Adrenal gland (tissue), 5 donors: ENCODE results near the gene TFDP1.

ENCODE experiments used
- POLR2A ChIP-seq, 2 donors: fragments of 450-650 bp; IDR thresholded peaks; one replicate each; pipeline ENCODE4 v1.6.1; 2017; ENCODE audit warnings: antibody characterized with exemption in 2 of 2, mild to moderate bottlenecking in 2 of 2, moderate library complexity in 1 of 2
- TF ChIP-seq, protein P1 (sequence below), 6 experiments: fragments of 450-650 bp in 4 of 6; fragments of 200-600 bp in 2 of 6; sonication (generic) in 1 of 6; IDR thresholded peaks; 1 replicate in 5 of 6; 2 replicates in 1 of 6; pipeline versions ENCODE4 v1.5.1 to v1.8.0; 2016 to 2021; ENCODE audit warnings: antibody characterized with exemption in 6 of 6, mild to moderate bottlenecking in 2 of 6, moderate library complexity in 1 of 6
- donor health status: DM: no; HTN: no; CAD: no.

DNA sequence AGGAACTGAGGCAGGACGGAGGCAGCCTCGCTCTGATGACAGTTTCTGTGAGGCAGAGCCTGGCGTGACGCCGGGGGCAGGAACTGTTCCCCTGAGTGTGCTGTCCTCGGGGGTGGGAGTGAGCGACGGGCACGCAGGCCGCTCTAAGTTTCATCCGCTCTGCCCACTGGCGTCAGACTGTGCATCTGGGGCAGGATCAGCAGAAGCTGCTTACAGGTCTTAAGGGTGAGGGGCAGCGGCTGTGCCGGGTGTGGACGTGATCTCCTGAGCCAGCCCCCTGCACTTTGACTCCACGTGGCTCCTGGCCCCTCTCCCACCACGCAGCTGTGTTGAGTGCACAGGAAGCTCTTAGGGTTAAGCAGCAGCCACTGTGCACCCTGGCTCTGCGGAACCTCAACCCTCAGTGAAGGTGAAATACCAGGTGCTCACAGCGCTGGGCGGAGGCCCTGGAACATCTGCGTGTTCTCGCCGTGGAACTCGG, 84.0 kb downstream of the TFDP1 start:
- TF ChIP-seq, protein P1, sequence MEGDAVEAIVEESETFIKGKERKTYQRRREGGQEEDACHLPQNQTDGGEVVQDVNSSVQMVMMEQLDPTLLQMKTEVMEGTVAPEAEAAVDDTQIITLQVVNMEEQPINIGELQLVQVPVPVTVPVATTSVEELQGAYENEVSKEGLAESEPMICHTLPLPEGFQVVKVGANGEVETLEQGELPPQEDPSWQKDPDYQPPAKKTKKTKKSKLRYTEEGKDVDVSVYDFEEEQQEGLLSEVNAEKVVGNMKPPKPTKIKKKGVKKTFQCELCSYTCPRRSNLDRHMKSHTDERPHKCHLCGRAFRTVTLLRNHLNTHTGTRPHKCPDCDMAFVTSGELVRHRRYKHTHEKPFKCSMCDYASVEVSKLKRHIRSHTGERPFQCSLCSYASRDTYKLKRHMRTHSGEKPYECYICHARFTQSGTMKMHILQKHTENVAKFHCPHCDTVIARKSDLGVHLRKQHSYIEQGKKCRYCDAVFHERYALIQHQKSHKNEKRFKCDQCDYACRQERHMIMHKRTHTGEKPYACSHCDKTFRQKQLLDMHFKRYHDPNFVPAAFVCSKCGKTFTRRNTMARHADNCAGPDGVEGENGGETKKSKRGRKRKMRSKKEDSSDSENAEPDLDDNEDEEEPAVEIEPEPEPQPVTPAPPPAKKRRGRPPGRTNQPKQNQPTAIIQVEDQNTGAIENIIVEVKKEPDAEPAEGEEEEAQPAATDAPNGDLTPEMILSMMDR (IDR thresholded peaks at IDR 0.05), result no peak
- no peak for TF ChIP-seq POLR2A (IDR thresholded peaks at IDR 0.05)
